DOHH2 (cell line): ENCODE results near the gene MRPL55.

Source experiments
- H3F3A ChIP-seq: fragments of 200-600 bp; sonication (generic), shearing (Covaris generic); 2 replicates; pipeline ENCODE4 v1.6.0; 2016; ENCODE audit warnings: antibody characterized with exemption, mild to moderate bottlenecking; ENCODE audit not compliant: control insufficient read depth, insufficient read depth
- H3K27ac ChIP-seq: fragments of 200-600 bp; sonication (generic); 2 replicates; pipeline ENCODE4 v1.5.1; 2014; ENCODE audit warnings: low read depth, mild to moderate bottlenecking, low read length, moderate library complexity
- H3K27me3 ChIP-seq: fragments of 200-600 bp; sonication (generic); 2 replicates; pipeline ENCODE4 v1.6.1; 2014; ENCODE audit warnings: mild to moderate bottlenecking, low read length, mixed read lengths; ENCODE audit not compliant: control insufficient read depth
- H3K36me3 ChIP-seq: fragments of 200-600 bp; sonication (generic); 2 replicates; pipeline ENCODE4 v1.6.1; 2014; ENCODE audit warnings: mild to moderate bottlenecking, low read length, moderate library complexity, mixed read lengths; ENCODE audit not compliant: control insufficient read depth
- H3K4me1 ChIP-seq: fragments of 200-600 bp; sonication (generic); 2 replicates; pipeline ENCODE4 v1.6.1; 2014; ENCODE audit warnings: mild to moderate bottlenecking, low read length, mixed read lengths; ENCODE audit not compliant: control insufficient read depth
- H3K4me2 ChIP-seq: fragments of 200-600 bp; sonication (generic); 2 replicates; pipeline ENCODE4 v1.6.0; 2014; ENCODE audit warnings: mild to moderate bottlenecking, low read length, moderate library complexity
- H3K4me3 ChIP-seq: fragments of 200-600 bp; sonication (generic); 2 replicates; pipeline ENCODE4 v1.5.1; 2014; ENCODE audit warnings: mild to moderate bottlenecking, low read length, mixed read lengths
- H3K79me2 ChIP-seq: fragments of 200-600 bp; sonication (generic); 2 replicates; pipeline ENCODE4 v1.6.1; 2014; ENCODE audit warnings: mild to moderate bottlenecking, low read length, mixed read lengths; ENCODE audit not compliant: control insufficient read depth
- H3K9me2 ChIP-seq: fragments of 200-600 bp; sonication (generic); replicated peaks from 2 replicates; pipeline ENCODE4 v1.6.1; 2014; ENCODE audit warnings: mild to moderate bottlenecking, low read length, mixed read lengths; ENCODE audit not compliant: control insufficient read depth
- H3K9me3 ChIP-seq: fragments of 200-600 bp; sonication (generic); 2 replicates; pipeline ENCODE4 v1.6.1; 2014; ENCODE audit warnings: antibody characterized with exemption, low read length, mixed read lengths; ENCODE audit not compliant: control insufficient read depth, insufficient read depth
- H4K20me1 ChIP-seq: fragments of 200-600 bp; sonication (generic); 2 replicates; pipeline ENCODE4 v1.6.0; 2014; ENCODE audit warnings: low read depth, mild to moderate bottlenecking, antibody characterized with exemption, low read length, moderate library complexity; ENCODE audit not compliant: control insufficient read depth, insufficient read depth
- EZH2phosphoT487 ChIP-seq: fragments of 200-600 bp; sonication (generic); IDR thresholded peaks from 2 replicates; pipeline ENCODE4 v1.6.1; 2017; ENCODE audit warnings: borderline replicate concordance, mild to moderate bottlenecking, antibody characterized with exemption, low read length, moderate library complexity, mixed read lengths
- TF ChIP-seq, protein P1 (sequence below): fragments of 200-600 bp; sonication (generic); IDR thresholded peaks from one replicate; pipeline ENCODE4 v1.5.1; 2014; ENCODE audit warnings: antibody characterized with exemption, mild to moderate bottlenecking, low read depth, low read length; ENCODE audit not compliant: poor library complexity, severe bottlenecking

MRPL55 gene

DNA sequence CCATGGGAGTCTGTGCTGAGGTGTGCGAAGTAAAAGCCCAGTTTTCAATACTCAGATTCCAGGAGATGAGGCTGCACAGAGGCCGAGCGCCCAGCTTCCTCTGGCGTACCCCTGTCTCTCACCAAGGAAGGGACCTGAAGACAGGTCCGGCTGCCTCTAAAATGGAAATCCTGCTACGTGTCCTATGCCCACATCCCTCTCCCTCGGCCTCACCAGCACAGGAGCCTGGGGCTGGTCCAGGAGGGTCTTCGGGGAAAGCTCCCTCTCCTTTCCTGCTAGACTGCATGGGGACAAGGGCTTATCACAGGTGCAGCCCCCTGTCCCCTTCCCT is 392 bp downstream of the MRPL55 start:
- H3F3A ChIP-seq: peaks cover 5% of the 10 kb centered on the region; the same call in 1 of the 2 replicates
- peaks cover 27% of the 10 kb centered on the region for H3K4me1 ChIP-seq
- H3K4me3 ChIP-seq: peak overlapping the region; percentile 96
- TF ChIP-seq, protein P1, sequence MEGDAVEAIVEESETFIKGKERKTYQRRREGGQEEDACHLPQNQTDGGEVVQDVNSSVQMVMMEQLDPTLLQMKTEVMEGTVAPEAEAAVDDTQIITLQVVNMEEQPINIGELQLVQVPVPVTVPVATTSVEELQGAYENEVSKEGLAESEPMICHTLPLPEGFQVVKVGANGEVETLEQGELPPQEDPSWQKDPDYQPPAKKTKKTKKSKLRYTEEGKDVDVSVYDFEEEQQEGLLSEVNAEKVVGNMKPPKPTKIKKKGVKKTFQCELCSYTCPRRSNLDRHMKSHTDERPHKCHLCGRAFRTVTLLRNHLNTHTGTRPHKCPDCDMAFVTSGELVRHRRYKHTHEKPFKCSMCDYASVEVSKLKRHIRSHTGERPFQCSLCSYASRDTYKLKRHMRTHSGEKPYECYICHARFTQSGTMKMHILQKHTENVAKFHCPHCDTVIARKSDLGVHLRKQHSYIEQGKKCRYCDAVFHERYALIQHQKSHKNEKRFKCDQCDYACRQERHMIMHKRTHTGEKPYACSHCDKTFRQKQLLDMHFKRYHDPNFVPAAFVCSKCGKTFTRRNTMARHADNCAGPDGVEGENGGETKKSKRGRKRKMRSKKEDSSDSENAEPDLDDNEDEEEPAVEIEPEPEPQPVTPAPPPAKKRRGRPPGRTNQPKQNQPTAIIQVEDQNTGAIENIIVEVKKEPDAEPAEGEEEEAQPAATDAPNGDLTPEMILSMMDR: no peak
- no peak for TF ChIP-seq EZH2phosphoT487
- H3K9me2 ChIP-seq: no peaks in the 10 kb centered on the region
- peaks cover 23% of the 10 kb centered on the region for H3K36me3 ChIP-seq
- H3K27ac ChIP-seq: no peak overlapping the region
- H3K79me2 ChIP-seq: peaks cover 23% of the 10 kb centered on the region
- H3K4me2 ChIP-seq: peak overlapping the region; percentile 85
- no peaks in the 10 kb centered on the region for H3K9me3 ChIP-seq
- no peaks in the 10 kb centered on the region for H4K20me1 ChIP-seq
- H3K27me3 ChIP-seq: no peaks in the 10 kb centered on the region

DNA sequence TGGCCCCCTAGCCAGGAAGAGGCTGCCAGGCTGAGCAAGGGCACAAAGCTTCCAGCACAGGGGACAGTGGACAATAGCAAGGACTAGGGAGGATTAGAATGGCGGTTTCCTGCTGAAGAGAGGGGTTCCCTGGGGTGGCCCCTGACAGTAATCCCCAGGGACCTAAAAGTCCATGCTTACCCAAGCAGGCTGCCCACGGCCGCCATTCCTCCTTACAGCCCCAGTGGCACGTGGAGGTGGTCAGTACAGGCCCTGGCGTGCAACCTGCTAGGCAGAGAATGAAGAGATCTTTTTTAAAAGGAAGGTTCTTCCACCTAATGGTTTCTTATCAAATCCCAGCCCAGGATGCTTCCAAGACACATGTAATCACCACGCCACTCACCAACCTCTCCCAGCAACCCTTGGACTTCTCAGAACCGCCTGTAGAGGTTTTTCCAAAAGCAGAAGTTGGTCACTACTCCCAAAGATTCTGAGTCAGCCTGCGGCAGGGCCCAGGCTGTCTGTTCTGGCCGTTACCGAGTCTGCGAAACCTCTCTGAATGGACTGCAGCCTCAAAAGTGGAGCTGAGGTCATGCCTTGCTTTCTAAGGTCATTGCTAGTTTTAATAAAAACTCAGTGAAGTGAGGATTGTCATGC is 926 bp downstream of the MRPL55 start:
- Histone ChIP-seq H4K20me1 (no peaks in the 10 kb centered on the region), H3K36me3 (peaks cover 23% of the 10 kb centered on the region), H3K27ac (no peak overlapping the region), H3K79me2 (peaks cover 26% of the 10 kb centered on the region), H3F3A (peaks cover 5% of the 10 kb centered on the region; the same call in 1 of the 2 replicates), H3K9me3 (no peaks in the 10 kb centered on the region), H3K4me2 (peak overlapping the region; percentile 85), H3K4me1 (peaks cover 30% of the 10 kb centered on the region), H3K9me2 (no peaks in the 10 kb centered on the region), H3K27me3 (no peaks in the 10 kb centered on the region), H3K4me3 (peak overlapping the region; percentile 96)
- TF ChIP-seq EZH2phosphoT487: no peak
- TF ChIP-seq, protein P1: no peak

DNA sequence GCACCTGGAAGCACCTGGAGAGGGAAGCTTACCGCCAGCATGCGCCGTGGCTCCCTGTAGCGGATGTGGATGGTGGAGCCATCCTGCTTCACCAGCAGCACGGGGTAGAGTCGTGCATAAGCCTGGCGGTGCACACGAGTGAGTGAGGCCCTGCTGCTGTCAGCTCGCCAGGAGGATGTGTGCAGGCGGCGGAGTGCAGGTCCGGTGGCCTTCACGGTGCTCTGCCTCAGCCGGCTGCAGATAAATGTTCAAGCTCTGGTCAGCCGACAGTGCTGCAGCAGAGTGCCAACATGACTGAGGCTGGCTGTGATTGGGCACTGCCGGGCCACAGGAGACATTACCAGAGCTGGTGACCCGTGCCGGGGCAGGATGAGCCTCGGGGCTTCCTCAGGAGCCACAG is 1.5 kb downstream of the MRPL55 start:
- Histone ChIP-seq H3K27me3 (no peaks in the 10 kb centered on the region), H3K9me2 (no peaks in the 10 kb centered on the region), H3F3A (peaks cover 5% of the 10 kb centered on the region; the same call in 1 of the 2 replicates), H3K9me3 (no peaks in the 10 kb centered on the region), H3K36me3 (peaks cover 23% of the 10 kb centered on the region), H3K4me2 (peak overlapping the region; percentile 85; the same call in 1 of the 2 replicates), H3K27ac (no peak overlapping the region), H4K20me1 (no peaks in the 10 kb centered on the region), H3K79me2 (peaks cover 31% of the 10 kb centered on the region), H3K4me1 (peaks cover 30% of the 10 kb centered on the region), H3K4me3 (no peak overlapping the region)
- no peak for TF ChIP-seq EZH2phosphoT487
- TF ChIP-seq, protein P1: no peak
